HEK293T (cell line): Measurements from ENCODE around the gene CELSR2.
"Not testable (repeated sequence)": the region's sequence is repeated elsewhere in the genome, so short reads cannot be mapped to it uniquely, and the experiment has no call there.

ENCODE experiments used
- ARNT ChIP-seq: fragments of 450-650 bp; IDR thresholded peaks from 2 replicates; pipeline ENCODE4 v1.6.1; 2017; ENCODE audit warnings: mild to moderate bottlenecking
- BHLHE40 ChIP-seq: fragments of 450-650 bp; IDR thresholded peaks from 2 replicates; pipeline ENCODE4 v1.6.1; 2016; ENCODE audit warnings: mild to moderate bottlenecking, moderate library complexity, borderline replicate concordance
- CTBP1 ChIP-seq: fragments of 450-650 bp; IDR thresholded peaks from 2 replicates; pipeline ENCODE4 v1.6.1; 2016; ENCODE audit warnings: borderline replicate concordance
- ELF4 ChIP-seq: fragments of 450-650 bp; IDR thresholded peaks from 2 replicates; pipeline ENCODE4 v1.6.1; 2017; ENCODE audit warnings: antibody characterized with exemption
- FOXK2 ChIP-seq: fragments of 450-650 bp; IDR thresholded peaks from 2 replicates; pipeline ENCODE4 v1.6.1; 2016; ENCODE audit warnings: mild to moderate bottlenecking
- FOXM1 ChIP-seq: fragments of 450-650 bp; IDR thresholded peaks from 2 replicates; pipeline ENCODE4 v1.6.1; 2017; ENCODE audit warnings: mild to moderate bottlenecking, borderline replicate concordance
- L3MBTL2 ChIP-seq: fragments of 450-650 bp; conservative IDR thresholded peaks from 2 replicates; pipeline ENCODE4 v1.6.1; 2016; ENCODE audit warnings: mild to moderate bottlenecking
- NFRKB ChIP-seq: fragments of 450-650 bp; IDR thresholded peaks from 2 replicates; pipeline ENCODE4 v1.6.1; 2016; ENCODE audit warnings: mild to moderate bottlenecking, moderate library complexity
- PKNOX1 ChIP-seq: fragments of 450-650 bp; IDR thresholded peaks from 2 replicates; pipeline ENCODE4 v1.6.1; 2016
- SP1 ChIP-seq: fragments of 450-650 bp; IDR thresholded peaks from 2 replicates; pipeline ENCODE4 v1.6.1; 2017
- SUZ12 ChIP-seq: fragments of 450-650 bp; IDR thresholded peaks from 2 replicates; pipeline ENCODE4 v1.6.1; 2016; ENCODE audit warnings: mild to moderate bottlenecking
- TARDBP ChIP-seq: fragments of 450-650 bp; IDR thresholded peaks from 2 replicates; pipeline ENCODE4 v1.6.1; 2016
- ZNF384 ChIP-seq: fragments of 450-650 bp; IDR thresholded peaks from 2 replicates; pipeline ENCODE4 v1.6.1; 2016

- not testable (repeated sequence) for TF ChIP-seq TARDBP, FOXK2, CTBP1, SP1, ZNF384, ELF4, SUZ12, BHLHE40, L3MBTL2, FOXM1, NFRKB, PKNOX1, ARNT
These were observed 56.7 kb downstream of the CELSR2 start for GRCh38 chr1:109305991-109306390.
